HG03159 (cell line): ENCODE results near the gene SPEN.
A peak's percentile ranks its signal among the peaks of the same experiment; 100 is the strongest.
"Not testable (repeated sequence)": the region's sequence is repeated elsewhere in the genome, so short reads cannot be mapped to it uniquely, and the experiment has no call there.

ENCODE experiments used
- ATAC-seq: cut with Tn5 transposase; IDR thresholded peaks from one replicate; pipeline ENCODE4 v1.9.1; 2021; ENCODE audit warnings: mild to moderate bottlenecking, moderate library complexity; ENCODE audit not compliant: unreplicated experiment

Gene SPEN

GRCh38 chr1:15847100-15847892 lies at the start of gene SPEN:
TSS of gene SPEN (plus strand) at chr1:15847707. CDS start at chr1:15848068, 361 bp downstream.
- ATAC-seq, result peak; percentile 55

GRCh38 chr1:15799004-15799867 lies 48.3 kb upstream of the SPEN start:
- ATAC-seq, result no peak

- no peak for ATAC-seq
Measured at GRCh38 chr1:15799928-15800835, 47.3 kb upstream of the SPEN start.

- ATAC-seq, result no peak
Measured at GRCh38 chr1:15802234-15802965, 45.1 kb upstream of the SPEN start.

- no peak for ATAC-seq
Measured at GRCh38 chr1:15803380-15803779, 44.1 kb upstream of the SPEN start.

- ATAC-seq, result no peak
Measured at GRCh38 chr1:15804060-15804459, 43.4 kb upstream of the SPEN start.

- no peak for ATAC-seq
Measured at GRCh38 chr1:15807121-15807520, 40.4 kb upstream of the SPEN start.

- ATAC-seq, result not testable (repeated sequence)
Measured at GRCh38 chr1:15807549-15807948, 40.0 kb upstream of the SPEN start, which contains the start of gene UQCRHL. TSS of gene UQCRHL (minus strand) at chr1:15807649. CDS start at chr1:15807649, 0 bp downstream.

- ATAC-seq, result no peak
Measured at GRCh38 chr1:15808955-15809354, 38.6 kb upstream of the SPEN start.

GRCh38 chr1:15810073-15810472 lies 37.4 kb upstream of the SPEN start:
- no peak for ATAC-seq

GRCh38 chr1:15816674-15817073 lies 30.8 kb upstream of the SPEN start:
- ATAC-seq, result no peak

- no peak for ATAC-seq
Measured at GRCh38 chr1:15820478-15820877, 27.0 kb upstream of the SPEN start.

GRCh38 chr1:15825800-15826199 lies 21.7 kb upstream of the SPEN start:
- no peak for ATAC-seq

GRCh38 chr1:15826810-15827507 lies 20.5 kb upstream of the SPEN start:
- ATAC-seq, result no peak

- not testable (repeated sequence) for ATAC-seq
Measured at GRCh38 chr1:15827567-15827966, 19.9 kb upstream of the SPEN start.

GRCh38 chr1:15828931-15829330 lies 18.6 kb upstream of the SPEN start:
- ATAC-seq, result not testable (repeated sequence)

GRCh38 chr1:15830258-15830657 lies 17.2 kb upstream of the SPEN start:
- ATAC-seq, result no peak

- ATAC-seq, result no peak
Measured at GRCh38 chr1:15833069-15833679, 14.3 kb upstream of the SPEN start.

GRCh38 chr1:15833842-15834405 lies 13.6 kb upstream of the SPEN start:
- ATAC-seq, result no peak
